Endothelial cell of umbilical vein (primary cell): Measurements from ENCODE around the gene ZNF439. TPM values are rescaled to one million over a fixed set of nuclear protein-coding genes. Genes with fewer than 3 reads are reported as not detected.
"Not testable (repeated sequence)": the region's sequence is repeated elsewhere in the genome, so short reads cannot be mapped to it uniquely, and the experiment has no call there.

Source experiments
- BruUV-seq: library from RNA; stranded (reverse); fragments of 400-500 nt; replicated peaks from 2 replicates; lab custom pipeline; 2021; lab: Mats Ljungman, UMichigan
- CTCF ChIA-PET: fragments of 300-600, 350-600 bp; sonication (Branson Sonifier 250); formaldehyde crosslinking; loops from one replicate; lab custom pipeline; 2021; ENCODE audit warnings: antibody characterized with exemption, inconsistent platforms; lab: Charles Lee
- POLR2A ChIA-PET: fragments of 300-600, 350-600 bp; sonication (Branson Sonifier 250); formaldehyde crosslinking; loops from one replicate; lab custom pipeline; 2021; ENCODE audit warnings: antibody characterized with exemption, inconsistent platforms; lab: Charles Lee
- DNase-seq: peaks from one replicate; pipeline ENCODE4 v3.0.0-alpha.2; 2011; ENCODE audit warnings: low read depth, low spot score
- FAIRE-seq: peaks from 2 replicates; lab custom pipeline; 2011; peaks lifted over from hg19 to GRCh38; lab: Jason Lieb, UNC
- H2AFZ ChIP-seq: 2 replicates; pipeline ENCODE4 v1.6.0; 2012; ENCODE audit warnings: low read depth, low read length, control low read depth, inconsistent platforms
- H3K27ac ChIP-seq: 2 replicates; pipeline ENCODE4 v1.5.1; 2011; ENCODE audit warnings: low read depth, mild to moderate bottlenecking, control low read depth, low read length, moderate library complexity; ENCODE audit not compliant: insufficient read depth
- H3K27me3 ChIP-seq, 2 experiments: 2 replicates each; pipeline versions ENCODE4 v1.6.0 to v1.6.1; 2011; ENCODE audit warnings: low read length in 2 of 2, mixed read lengths in 1 of 2; ENCODE audit not compliant: control insufficient read depth in 2 of 2, insufficient read depth in 2 of 2
- H3K36me3 ChIP-seq, 2 experiments: 2 replicates in 1 of 2; 3 replicates in 1 of 2; pipeline ENCODE4 v1.5.1; 2011; ENCODE audit warnings: low read length in 2 of 2, mild to moderate bottlenecking in 1 of 2, moderate library complexity in 1 of 2; ENCODE audit not compliant: control insufficient read depth in 2 of 2, insufficient read depth in 2 of 2; ENCODE audit errors: extremely low read depth in 1 of 2
- H3K4me1 ChIP-seq: 3 replicates; pipeline ENCODE4 v1.5.1; 2011; ENCODE audit warnings: mild to moderate bottlenecking, low read length; ENCODE audit not compliant: control insufficient read depth, insufficient read depth; ENCODE audit errors: extremely low read depth
- H3K4me2 ChIP-seq: 2 replicates; pipeline ENCODE4 v1.6.1; 2011; ENCODE audit warnings: low read length, control low read depth, mixed read lengths; ENCODE audit not compliant: insufficient read depth
- H3K4me3 ChIP-seq, 3 experiments: fragments of 200-600 bp in 1 of 3; sonication (generic), shearing (Covaris generic) in 1 of 3; replicated peaks in 1 of 3; 2 replicates each; pipeline ENCODE4 v1.5.1; 2011 to 2016; ENCODE audit warnings: control low read depth in 3 of 3, low read length in 3 of 3, mild to moderate bottlenecking in 2 of 3, inconsistent platforms in 1 of 3, low read depth in 1 of 3, moderate library complexity in 1 of 3; ENCODE audit not compliant: insufficient read depth in 1 of 3
- H3K79me2 ChIP-seq: 2 replicates; pipeline ENCODE4 v1.6.0; 2012; ENCODE audit warnings: low read length, inconsistent platforms; ENCODE audit not compliant: control insufficient read depth, insufficient read depth
- H3K9ac ChIP-seq: replicated peaks from 2 replicates; pipeline ENCODE3; 2011; ENCODE audit warnings: low read length, control low read depth; ENCODE audit not compliant: insufficient read depth; ENCODE audit errors: extremely low read depth
- H3K9me1 ChIP-seq: replicated peaks from 3 replicates; pipeline ENCODE4 v1.6.0; 2011; ENCODE audit warnings: mild to moderate bottlenecking, low read length; ENCODE audit not compliant: control insufficient read depth, insufficient read depth; ENCODE audit errors: extremely low read depth
- H3K9me3 ChIP-seq: replicated peaks from 2 replicates; pipeline ENCODE4 v1.5.1; 2012; ENCODE audit warnings: low read length, inconsistent platforms; ENCODE audit not compliant: control insufficient read depth, insufficient read depth
- H4K20me1 ChIP-seq: replicated peaks from 2 replicates; pipeline ENCODE3; 2011; ENCODE audit warnings: mild to moderate bottlenecking, low read length; ENCODE audit not compliant: control insufficient read depth, insufficient read depth; ENCODE audit errors: extremely low read depth
- GATA2 ChIP-seq: IDR thresholded peaks from 2 replicates; pipeline ENCODE4 v1.7.0; 2011; ENCODE audit warnings: low read depth, mild to moderate bottlenecking, moderate library complexity, mixed read lengths, low read length; ENCODE audit not compliant: insufficient read length, insufficient read depth
- JUN ChIP-seq: IDR thresholded peaks from 2 replicates; pipeline ENCODE4 v1.6.1; 2011; ENCODE audit warnings: borderline replicate concordance, low read depth; ENCODE audit not compliant: insufficient read length, insufficient read depth
- POLR2A ChIP-seq: IDR thresholded peaks from 2 replicates; pipeline ENCODE4 v1.6.1; 2012; ENCODE audit warnings: low read depth, mild to moderate bottlenecking, control low read depth, low read length
- POLR2AphosphoS5 ChIP-seq: IDR thresholded peaks from 2 replicates; pipeline ENCODE4 v1.6.1; 2012; ENCODE audit warnings: low read depth, mild to moderate bottlenecking, control low read depth, low read length, moderate library complexity; ENCODE audit not compliant: insufficient read depth
- dilution Hi-C: fragments of 300-500 bp; cut with MboI; formaldehyde crosslinking; loops from one replicate; pipeline ENCODE4 v1.15.0; 2019; ENCODE audit warnings: low sequenced_read_pairs; ENCODE audit not compliant: extremely low pct_ligation_motif_present
- intact Hi-C: fragments of 100-400 bp; cut with micrococcal nuclease; formaldehyde crosslinking; loops from one replicate; pipeline ENCODE4 v1.10.0; 2022
- polyA plus RNA-seq, 4 experiments: library from polyadenylated mRNA; depleted of rRNA in 3 of 4; stranded (reverse) in 3 of 4; unstranded in 1 of 4; fragments of >200 nt; gene quantifications; 2 replicates each; pipeline versions ENCODE4 v1.2.1 to v1.2.3, GENCODE V29; 2011 to 2012; ENCODE audit warnings: missing spikeins in 1 of 4
- total RNA-seq: library from RNA; stranded (reverse); gene quantifications from 2 replicates; pipeline ENCODE4 v1.2.3, GENCODE V29; 2021

ZNF439 gene
- total and polyA plus RNA-seq, 2 donors (not counting 3 experiments of a cell fraction or from before 2014, with no cell fraction given) = 0.12 to 0.33 TPM

DNA sequence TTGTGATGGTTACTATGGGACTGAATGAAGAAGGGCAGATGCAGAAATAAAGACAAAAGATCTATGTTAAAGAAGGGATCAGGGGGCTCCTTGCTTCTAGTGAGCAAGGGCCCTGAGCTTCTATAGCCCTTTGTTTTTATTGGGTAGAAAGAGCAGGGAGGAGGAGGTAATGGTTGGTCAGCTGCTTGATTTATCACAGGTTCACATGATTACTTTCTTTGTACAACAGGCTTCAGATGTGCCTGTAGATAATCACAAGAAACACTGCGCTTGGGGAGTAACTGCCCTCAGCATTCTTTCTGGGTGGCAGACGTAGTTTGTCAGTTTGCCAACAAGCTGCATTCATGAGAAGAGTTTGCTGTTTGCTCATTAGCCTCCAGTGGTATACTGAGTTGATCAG, 4.8 kb upstream of the ZNF439 start:
- no peaks in the 10 kb centered on the region for H3K79me2 ChIP-seq
- no peaks in the 10 kb centered on the region for H3K4me1 ChIP-seq
- no peak overlapping the region for H2AFZ ChIP-seq
- FAIRE-seq (no peak), DNase-seq (no peak)
- H3K4me2 ChIP-seq = no peak overlapping the region
- no peak overlapping the region for H3K9ac ChIP-seq
- no peaks in the 10 kb centered on the region for H3K27me3 ChIP-seq
- BruUV-seq = no TSS peak
- no peak overlapping the region for H3K27ac ChIP-seq
- ChIA-PET POLR2A (interaction anchor here (0.7 kb wide), 1 partner anchor 127 kb away, joined by 4 read pairs; no protein-coding TSS in a partner anchor), CTCF (no interaction called here)
- no peaks in the 10 kb centered on the region for H3K36me3 ChIP-seq
- dilution Hi-C loops = no loop called here
- no peak overlapping the region for H3K4me3 ChIP-seq
- H3K9me1 ChIP-seq = no peaks in the 10 kb centered on the region
- H4K20me1 ChIP-seq = no peaks in the 10 kb centered on the region
- intact Hi-C loops = no loop called here
- TF ChIP-seq POLR2AphosphoS5 (no peak), GATA2 (no peak), POLR2A (no peak), JUN (no peak)
- no peaks in the 10 kb centered on the region for H3K9me3 ChIP-seq

DNA sequence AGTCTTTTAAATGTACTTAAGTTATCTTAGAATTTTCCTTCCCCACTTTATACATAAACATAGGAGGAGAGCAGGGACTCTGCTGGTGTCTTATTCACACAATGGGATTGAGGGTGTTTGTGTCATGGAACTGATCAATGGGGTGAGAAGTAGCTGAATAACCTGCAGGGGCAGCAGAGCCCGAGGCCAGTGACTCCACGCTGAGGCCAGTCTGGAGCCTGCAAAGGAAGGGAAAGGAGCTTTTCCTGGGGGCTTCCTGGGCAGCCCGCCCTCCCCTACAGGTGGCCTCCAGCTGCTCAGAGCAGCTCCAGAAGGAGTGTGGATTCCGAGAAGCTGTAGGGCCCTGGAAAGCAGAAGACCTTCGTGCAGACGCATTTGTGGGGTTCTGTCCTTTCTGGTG, 911 bp upstream of the ZNF439 start:
- H2AFZ ChIP-seq, H3K79me2 ChIP-seq, H3K4me1 ChIP-seq, H3K9me1 ChIP-seq, FAIRE-seq, H3K27me3 ChIP-seq, H3K36me3 ChIP-seq, BruUV-seq, H3K27ac ChIP-seq, H3K9me3 ChIP-seq, CTCF ChIA-PET, H3K4me2 ChIP-seq, DNase-seq, H4K20me1 ChIP-seq, intact Hi-C loops, dilution Hi-C loops, H3K9ac ChIP-seq, H3K4me3 ChIP-seq, POLR2A ChIA-PET: not testable (repeated sequence)
